H54 (cell line): ENCODE results near the gene CD47.

Source experiments
- DNase-seq: peaks from one replicate; pipeline ENCODE4 v3.0.0; 2011; ENCODE audit warnings: low spot score, mixed read lengths; ENCODE audit not compliant: insufficient read length
- FAIRE-seq: peaks from 3 replicates; lab custom pipeline; 2011; peaks lifted over from hg19 to GRCh38; lab: Jason Lieb, UNC
- POLR2A ChIP-seq: IDR thresholded peaks from 2 replicates; pipeline ENCODE4 v1.6.1; 2011; ENCODE audit warnings: low read depth, mild to moderate bottlenecking, low read length

Gene CD47

DNA sequence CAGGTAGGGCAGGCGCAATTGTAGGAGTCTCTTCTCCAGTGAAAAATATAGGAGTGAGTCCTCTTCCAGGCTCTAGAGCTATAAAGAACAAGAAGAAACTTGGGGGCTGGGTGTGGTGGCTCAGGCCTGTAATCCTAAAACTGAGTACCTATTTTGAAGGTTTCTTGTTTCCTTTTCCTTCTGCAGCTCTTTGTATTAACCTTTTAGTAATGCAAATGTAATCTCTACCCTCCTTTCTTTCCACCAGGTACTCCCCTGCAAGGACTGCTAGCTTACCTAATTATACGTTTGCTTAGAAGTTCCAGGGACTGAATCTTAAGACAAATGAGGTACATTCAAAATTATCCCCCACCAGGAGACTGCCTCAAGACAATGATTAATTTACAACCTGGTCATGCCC lies 75.9 kb downstream of the CD47 start:
- no peak for TF ChIP-seq POLR2A
- FAIRE-seq (no peak), DNase-seq (no peak)

DNA sequence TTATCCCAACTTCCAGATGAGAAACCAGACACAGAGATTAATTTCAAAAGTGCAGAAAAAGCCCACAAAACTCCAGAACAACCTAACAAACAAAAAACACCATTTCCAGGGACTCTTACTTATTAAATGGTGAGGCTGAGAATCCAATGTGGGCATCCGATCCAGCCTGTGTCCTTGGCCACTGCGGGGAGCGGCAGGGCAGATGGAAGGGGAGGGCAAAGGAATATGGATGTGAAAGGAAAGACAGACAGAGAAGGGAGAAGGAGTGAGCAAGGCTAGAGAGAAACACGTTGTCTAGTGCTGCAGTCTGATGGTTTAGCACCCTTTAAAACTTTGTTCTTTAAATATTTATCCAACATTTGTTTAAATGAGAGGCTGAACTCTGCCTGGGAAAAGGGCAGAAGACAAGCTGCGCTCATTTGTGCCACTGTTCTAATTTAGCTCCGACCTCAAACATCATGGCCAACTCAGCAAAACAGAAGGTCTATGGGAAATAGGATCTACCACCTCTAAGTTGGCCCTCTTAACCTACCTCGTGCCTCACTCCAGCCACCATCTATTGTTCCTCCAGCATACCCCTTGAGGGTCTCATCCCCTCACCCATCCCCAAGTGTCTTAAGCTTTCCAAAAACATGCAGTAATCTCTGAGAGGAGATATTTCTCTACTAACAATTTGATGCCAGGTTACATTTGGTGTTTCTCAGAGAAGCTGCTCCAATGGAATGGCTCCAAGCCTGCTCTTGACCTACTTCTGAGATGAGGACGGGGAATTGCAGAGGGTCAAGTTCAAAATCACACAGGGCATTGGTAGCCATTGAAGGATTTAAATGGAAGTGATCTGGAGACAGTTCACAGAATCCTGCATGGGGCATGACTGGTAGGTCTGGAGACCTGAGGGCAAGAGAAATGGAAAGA lies 77.4 kb downstream of the CD47 start:
- DNase-seq (no peak), FAIRE-seq (no peak)
- TF ChIP-seq POLR2A = no peak

DNA sequence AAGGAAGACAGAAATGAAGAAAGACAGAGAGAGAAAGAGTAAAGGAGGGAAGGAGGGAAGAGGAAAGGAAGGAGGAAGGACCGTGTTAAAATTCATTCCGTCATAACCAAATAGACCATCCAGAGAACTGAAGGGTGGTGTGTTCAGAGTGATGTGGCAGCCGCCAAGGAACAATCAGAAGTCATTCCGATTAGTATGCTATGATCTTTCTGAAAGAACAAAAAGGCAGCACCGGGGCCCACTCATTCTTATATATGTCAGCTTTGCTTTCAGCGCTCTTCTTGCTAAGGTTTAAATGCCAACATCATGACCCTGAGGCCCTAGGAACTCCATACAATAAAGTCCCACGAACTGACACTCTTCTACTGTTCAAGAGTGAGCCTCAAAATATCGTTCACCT lies 78.5 kb downstream of the CD47 start:
- FAIRE-seq = no peak
- no peak for DNase-seq
- no peak for TF ChIP-seq POLR2A

DNA sequence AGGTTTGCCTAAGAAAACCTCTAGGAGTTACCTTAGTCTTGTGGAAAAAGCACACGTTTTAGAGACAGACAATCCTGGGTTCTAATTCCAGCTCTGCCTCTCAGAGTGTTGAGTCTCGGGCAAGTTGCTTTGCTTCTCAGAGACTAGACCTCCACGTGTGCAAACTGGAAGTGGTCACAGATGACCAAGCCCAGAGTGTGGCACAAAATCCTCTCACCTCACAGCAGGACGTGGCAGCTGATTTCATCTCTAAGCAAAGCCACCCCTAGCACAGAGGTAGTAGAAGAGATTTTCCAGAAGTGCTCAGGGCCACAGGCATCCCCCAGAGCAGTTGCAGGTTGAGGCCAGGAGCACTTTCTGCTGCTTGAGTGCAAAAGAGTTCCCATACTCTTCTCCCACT lies 79.2 kb downstream of the CD47 start:
- DNase-seq (no peak), FAIRE-seq (no peak)
- no peak for TF ChIP-seq POLR2A

DNA sequence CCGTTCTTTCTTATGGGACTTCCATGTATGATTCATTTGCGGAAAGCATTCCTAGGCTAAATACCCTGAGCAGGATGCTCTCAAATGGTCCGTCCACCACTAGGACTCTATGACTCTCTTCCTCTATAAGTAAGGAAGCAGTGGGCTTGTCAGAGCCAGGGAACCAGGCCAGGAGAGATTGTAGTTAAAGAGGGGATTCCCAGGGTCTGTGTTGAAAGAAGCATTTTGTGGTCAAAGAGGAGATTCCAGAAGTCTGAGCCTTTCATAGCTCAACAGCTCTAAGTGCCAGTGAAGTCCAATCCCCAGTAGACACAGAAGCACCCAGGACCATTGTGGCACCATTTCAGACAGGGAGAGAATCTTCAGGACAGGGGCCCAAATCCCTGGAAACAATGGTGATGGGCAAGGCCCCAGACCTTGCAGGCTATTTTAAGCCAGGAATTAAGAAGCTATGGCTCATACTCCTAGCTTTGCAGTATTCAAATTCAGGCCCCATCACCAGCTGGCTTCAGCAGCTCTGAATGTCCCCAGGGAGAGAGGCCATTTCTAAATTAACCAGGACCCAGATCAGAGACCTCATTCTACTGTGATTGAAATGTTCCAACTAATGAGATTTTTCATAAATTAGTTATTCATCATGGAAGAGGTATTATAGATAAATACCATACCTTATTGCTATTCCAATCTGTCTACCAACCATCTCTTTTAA lies 81.7 kb downstream of the CD47 start:
- no peak for TF ChIP-seq POLR2A
- DNase-seq (no peak), FAIRE-seq (peak; percentile 36)

DNA sequence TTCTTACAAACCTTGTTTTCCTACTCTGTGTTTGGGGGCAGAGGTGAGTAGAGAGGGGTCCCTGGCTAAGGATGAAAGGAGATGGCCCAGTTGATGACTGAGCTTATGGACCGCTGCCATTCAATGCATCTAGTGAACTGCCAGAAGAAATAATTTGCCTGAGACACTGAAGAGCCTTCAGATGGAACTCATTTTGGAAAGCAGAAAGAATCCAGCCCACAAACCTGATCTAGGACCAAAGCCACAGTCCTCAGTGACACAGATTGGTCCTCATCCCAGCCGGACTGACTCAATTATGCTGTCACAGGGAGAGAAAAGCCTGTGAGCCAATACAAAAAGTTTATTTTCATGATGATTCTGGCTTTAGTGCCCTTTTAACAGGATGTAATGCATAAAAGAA lies 82.7 kb downstream of the CD47 start:
- FAIRE-seq (no peak), DNase-seq (no peak)
- no peak for TF ChIP-seq POLR2A

DNA sequence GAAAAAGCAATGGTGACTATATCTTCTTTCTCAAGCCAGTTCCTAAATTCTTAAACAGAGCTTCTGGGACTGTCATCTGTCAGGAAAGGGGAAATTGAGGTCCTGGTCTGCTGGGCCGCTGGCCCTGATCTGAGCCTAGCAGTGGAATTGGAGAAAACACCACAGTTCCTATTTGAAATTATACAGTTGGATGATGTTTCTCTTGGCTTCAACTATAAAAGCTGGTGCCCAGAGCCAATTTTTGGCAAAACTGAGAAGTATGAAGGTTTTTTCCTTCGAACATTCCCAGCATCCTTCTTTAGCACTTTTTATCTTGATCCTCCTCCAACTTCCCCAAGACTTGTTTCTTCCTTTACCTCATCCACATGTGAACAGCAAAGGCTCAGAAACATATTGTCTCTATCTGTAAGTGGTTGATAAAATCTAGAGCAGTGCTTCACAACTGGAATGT lies 83.9 kb downstream of the CD47 start:
- no peak for TF ChIP-seq POLR2A
- DNase-seq (no peak), FAIRE-seq (no peak)

DNA sequence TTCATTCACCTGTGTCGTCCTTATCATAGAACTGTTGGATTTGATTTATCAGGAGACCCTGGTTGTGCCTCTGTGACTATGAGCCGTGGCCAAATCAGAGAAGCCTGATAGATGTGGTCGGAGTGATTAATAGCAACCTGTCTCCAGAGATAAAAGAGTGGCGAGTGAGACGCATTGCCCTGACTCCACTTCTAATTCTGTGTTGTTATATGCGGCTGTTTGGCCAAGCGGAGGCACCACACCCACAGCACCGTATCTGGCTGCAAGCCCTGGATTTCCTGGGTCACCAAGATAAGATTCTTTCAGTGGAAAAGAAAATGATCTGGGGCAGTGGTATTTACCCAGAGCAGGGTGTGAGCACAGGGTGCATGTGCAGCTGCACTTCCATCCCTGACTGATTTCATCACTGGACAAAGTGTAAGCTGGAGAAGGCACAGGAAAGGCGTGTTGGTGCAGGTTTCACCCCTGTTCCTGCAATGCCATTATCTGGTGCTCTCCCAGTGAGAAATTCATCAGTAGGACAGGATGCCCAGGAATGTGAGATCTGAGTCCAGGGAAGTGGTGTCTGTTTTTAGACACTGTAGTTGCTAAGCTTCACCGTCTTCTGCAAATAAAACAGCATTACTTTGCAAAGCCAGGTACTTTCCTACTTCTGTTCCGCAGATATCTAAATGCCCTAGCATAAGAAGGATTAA lies 84.6 kb downstream of the CD47 start:
- no peak for FAIRE-seq
- DNase-seq = no peak
- no peak for TF ChIP-seq POLR2A

DNA sequence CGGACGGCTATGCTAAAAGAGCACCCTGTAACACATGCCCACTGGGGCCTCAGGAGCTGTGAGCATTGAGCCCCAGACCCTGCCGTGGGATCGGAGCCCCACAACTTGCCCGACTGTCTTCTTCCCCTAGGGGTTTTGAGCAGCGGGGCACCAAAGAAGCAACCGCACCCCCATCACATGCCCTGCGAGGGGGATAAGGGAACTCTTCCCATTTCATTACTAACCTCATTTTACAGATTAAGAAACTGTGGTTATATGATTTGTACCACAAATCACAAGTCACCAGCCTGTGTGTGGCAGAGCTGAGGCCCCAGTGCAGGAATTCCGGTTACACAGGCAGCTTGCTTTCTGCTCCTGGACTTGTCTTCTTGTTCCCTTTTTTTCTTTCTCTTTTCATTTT lies 86.2 kb downstream of the CD47 start:
- no peak for TF ChIP-seq POLR2A
- no peak for DNase-seq
- FAIRE-seq = no peak

DNA sequence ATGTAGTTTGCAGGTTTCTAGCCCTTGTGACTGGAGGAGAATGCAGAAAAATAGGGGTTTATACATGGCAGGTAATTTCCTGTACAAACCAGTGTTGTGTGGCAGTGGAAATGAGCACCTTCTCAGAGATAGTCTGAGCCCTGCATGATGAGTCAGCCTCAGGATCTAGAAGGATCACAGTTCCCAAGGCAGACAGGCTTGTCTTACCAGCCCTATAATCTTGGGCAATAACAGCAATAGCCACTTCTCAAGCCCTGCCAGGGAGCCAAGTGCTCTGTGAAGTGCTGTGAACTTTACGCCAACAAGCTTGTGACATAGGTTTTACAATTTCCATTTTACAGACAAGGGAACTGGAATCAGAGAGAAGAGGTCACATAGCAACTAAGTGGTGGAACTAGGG lies 89.4 kb downstream of the CD47 start:
- no peak for FAIRE-seq
- no peak for TF ChIP-seq POLR2A
- no peak for DNase-seq

DNA sequence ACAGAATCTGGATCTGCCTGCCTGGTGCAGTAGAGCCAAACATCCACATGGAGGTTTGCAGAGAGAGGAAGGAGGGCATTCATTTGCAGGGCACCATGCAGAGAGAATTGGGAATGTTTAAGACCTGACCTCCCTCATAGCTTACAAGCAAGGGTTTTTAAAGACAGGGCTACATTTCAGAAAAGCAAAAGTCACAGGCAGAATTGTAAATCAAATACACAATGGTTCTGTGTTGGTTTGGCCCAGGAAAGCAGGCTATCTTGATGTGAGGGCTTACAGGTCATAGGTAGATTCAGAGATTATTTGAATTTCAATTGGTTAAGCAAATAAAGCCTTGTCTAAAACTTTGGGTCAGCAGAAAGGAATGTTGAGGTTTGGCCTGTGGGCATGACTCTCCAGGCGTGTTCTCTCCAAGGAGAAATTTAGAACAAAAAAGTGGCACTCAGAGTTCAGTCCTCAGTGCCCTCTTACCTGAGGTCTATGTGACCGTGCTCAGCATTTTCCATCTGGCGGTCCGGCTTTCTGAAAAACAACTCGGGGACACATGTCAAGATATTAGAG lies 91.5 kb downstream of the CD47 start:
- peak; percentile 38 for DNase-seq
- no peak for TF ChIP-seq POLR2A
- FAIRE-seq = peak; percentile 88

DNA sequence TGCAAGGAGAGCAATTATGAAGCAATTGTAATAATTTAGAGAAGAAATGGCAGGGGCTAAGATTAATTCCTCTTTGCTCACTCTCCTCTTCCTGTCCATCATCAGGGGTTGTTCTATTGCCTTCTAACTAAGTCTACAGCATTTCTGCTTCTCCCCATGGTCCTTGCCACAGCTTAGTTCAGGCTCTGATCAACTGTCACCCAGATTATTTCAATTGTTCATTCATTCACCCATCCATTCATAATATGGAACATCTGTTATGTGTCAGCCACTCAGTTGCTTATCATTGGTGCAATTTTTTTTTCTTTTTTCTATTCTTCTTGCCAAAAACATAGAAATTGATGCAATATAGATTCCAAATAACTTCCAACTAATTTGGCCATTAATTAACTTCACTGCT lies 93.2 kb downstream of the CD47 start:
- TF ChIP-seq POLR2A = no peak
- FAIRE-seq (no peak), DNase-seq (no peak)

DNA sequence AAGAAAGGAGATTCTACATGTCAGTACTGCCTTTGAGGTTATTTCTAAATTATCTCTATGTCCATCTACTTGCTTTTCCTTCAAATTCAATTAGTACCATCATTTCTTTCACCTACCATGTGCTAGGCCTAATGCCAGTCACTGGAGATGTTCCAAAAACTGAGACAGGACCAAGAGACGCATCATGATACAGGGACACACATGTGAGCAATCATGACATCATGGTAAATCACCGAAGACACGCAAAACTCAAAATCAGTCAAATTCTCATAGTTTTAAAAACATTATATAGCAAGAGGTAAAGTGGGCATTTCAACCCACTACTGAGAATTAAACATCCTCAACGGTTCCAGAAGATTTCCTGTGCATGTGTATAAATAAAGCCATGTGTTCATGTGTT lies 95.0 kb downstream of the CD47 start:
- DNase-seq = no peak
- TF ChIP-seq POLR2A = no peak
- FAIRE-seq = no peak

DNA sequence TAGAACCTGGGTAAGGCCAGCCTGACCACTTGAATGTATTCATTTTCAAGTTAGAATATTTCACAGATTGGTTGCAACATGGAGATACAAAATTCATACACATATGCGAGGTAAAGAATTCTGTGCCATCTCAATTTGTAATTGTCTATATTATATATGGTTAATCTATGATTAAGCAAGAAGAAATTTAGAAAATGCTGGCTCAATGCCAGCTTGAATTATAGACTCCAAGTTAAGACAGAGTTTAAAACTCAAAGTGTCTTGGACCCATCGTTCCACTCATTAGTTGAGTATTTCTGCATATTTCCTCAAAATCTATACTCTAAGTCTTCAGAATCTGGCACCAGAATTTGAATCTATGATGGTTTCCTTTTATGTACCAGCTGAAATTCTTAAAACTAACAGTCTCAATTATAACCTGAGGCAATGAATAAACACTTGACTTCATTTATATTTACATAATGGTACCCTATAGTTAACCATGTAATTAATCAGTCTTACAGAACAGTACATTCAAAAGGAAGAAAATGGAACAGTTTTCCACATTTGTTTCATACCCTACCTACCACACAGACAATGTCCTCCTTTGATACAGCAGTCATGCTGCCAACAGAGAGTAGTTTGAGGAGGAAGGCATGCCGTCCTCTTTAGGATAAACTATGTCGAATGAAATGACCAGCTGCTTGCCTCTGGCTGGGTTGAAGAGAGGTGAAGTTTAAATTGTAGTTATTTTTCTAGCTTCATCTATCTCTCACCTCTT lies 95.7 kb downstream of the CD47 start:
- TF ChIP-seq POLR2A = no peak
- DNase-seq = no peak
- FAIRE-seq = no peak
